HCT116 (cell line): ENCODE data around the gene BPIFB3. TPM values are rescaled to one million over a fixed set of nuclear protein-coding genes. Genes with fewer than 3 reads are reported as not detected.
"Not testable (repeated sequence)": the region's sequence is repeated elsewhere in the genome, so short reads cannot be mapped to it uniquely, and the experiment has no call there.

Experiments used
- ATAC-seq: fragments of 200-7000 bp; cut with Tn5 transposase; 2 replicates; pipeline ENCODE4 v1.9.1; 2020; ENCODE audit warnings: mild to moderate bottlenecking, moderate library complexity
- BruUV-seq: library from RNA; stranded (reverse); fragments of 400-500 nt; replicated peaks from 2 replicates; lab custom pipeline; 2021; lab: Mats Ljungman, UMichigan
- CTCF ChIA-PET: fragments of 300-600 bp; sonication (Branson Sonifier 250); formaldehyde crosslinking; loops from one replicate; lab custom pipeline; 2021; ENCODE audit warnings: antibody characterized with exemption; lab: Charles Lee
- POLR2A ChIA-PET: fragments of 300-600, 350-600 bp; sonication (Branson Sonifier 250); formaldehyde crosslinking; loops from one replicate; lab custom pipeline; 2021; ENCODE audit warnings: antibody characterized with exemption; lab: Charles Lee
- RAD21 ChIA-PET, 2 experiments: fragments of 300-600 bp; sonication (Branson Sonifier 250); formaldehyde crosslinking; loops; one replicate each; lab custom pipeline; 2023; ENCODE audit warnings: low total read pairs in 2 of 2; ENCODE audit not compliant: uncharacterized antibody in 2 of 2, unreplicated experiment in 2 of 2, low non-redundant PET in 1 of 2; lab: Charles Lee
- DNase-seq: peaks from one replicate; pipeline ENCODE4 v3.0.0-alpha.2; 2010; ENCODE audit warnings: low read depth, low spot score
- H2AFZ ChIP-seq: fragments of 200-600 bp; shearing (Covaris generic), sonication (generic); 2 replicates; pipeline ENCODE4 v1.6.1; 2017; ENCODE audit warnings: low read depth, mixed run types, mixed read lengths, antibody characterized with exemption, low read length; ENCODE audit not compliant: poor library complexity, severe bottlenecking
- H3K27ac ChIP-seq: 2 replicates; pipeline ENCODE4 v1.5.1; 2012; ENCODE audit warnings: low read depth, low read length
- H3K27me3 ChIP-seq: fragments of 200-600 bp; sonication (generic); 2 replicates; pipeline ENCODE4 v1.6.1; 2016; ENCODE audit warnings: mixed run types, low read length, mixed read lengths; ENCODE audit not compliant: insufficient read depth
- H3K36me3 ChIP-seq, 2 experiments: fragments of 200-500 bp in 1 of 2; fragments of 200-600 bp in 1 of 2; sonication (Bioruptor generic) in 1 of 2; sonication (generic) in 1 of 2; 2 replicates each; pipeline versions ENCODE4 v1.5.1 to v1.6.1; 2014 to 2016; ENCODE audit warnings: low read length in 2 of 2, inconsistent platforms in 1 of 2, mixed read lengths in 1 of 2, mixed run types in 1 of 2; ENCODE audit not compliant: insufficient read depth in 2 of 2, control insufficient read depth in 1 of 2
- H3K4me1 ChIP-seq, 2 experiments: fragments of 200-600 bp in 1 of 2; sonication (generic) in 1 of 2; 2 replicates each; pipeline versions ENCODE4 v1.5.1 to v1.6.1; 2012 to 2017; ENCODE audit warnings: low read length in 2 of 2, inconsistent platforms in 1 of 2, mild to moderate bottlenecking in 1 of 2, mixed read lengths in 1 of 2, mixed run types in 1 of 2, moderate library complexity in 1 of 2; ENCODE audit not compliant: insufficient read depth in 2 of 2, control insufficient read depth in 1 of 2
- H3K4me2 ChIP-seq: fragments of 200-600 bp; sonication (generic); 2 replicates; pipeline ENCODE4 v1.6.1; 2017; ENCODE audit warnings: mixed run types, low read length, mixed read lengths
- H3K4me3 ChIP-seq, 2 experiments: fragments of 200-600 bp in 1 of 2; sonication (generic) in 1 of 2; replicated peaks in 1 of 2; 2 replicates each; pipeline ENCODE4 v1.5.1; 2011 to 2016; ENCODE audit warnings: low read length in 2 of 2, control low read depth in 1 of 2, low read depth in 1 of 2, mild to moderate bottlenecking in 1 of 2, mixed read lengths in 1 of 2, mixed run types in 1 of 2
- H3K79me2 ChIP-seq: fragments of 200-600 bp; sonication (generic); 2 replicates; pipeline ENCODE4 v1.6.1; 2017; ENCODE audit warnings: mild to moderate bottlenecking, mixed run types, low read length, moderate library complexity, mixed read lengths; ENCODE audit not compliant: insufficient read depth
- H3K9ac ChIP-seq: fragments of 200-600 bp; sonication (generic); 2 replicates; pipeline ENCODE4 v1.6.1; 2016; ENCODE audit warnings: low read length, mixed read lengths
- H3K9me2 ChIP-seq: fragments of 200-600 bp; sonication (generic), shearing (Covaris generic); 2 replicates; pipeline ENCODE4 v1.6.1; 2017; ENCODE audit warnings: mixed run types, mild to moderate bottlenecking, moderate library complexity; ENCODE audit not compliant: insufficient read depth
- H3K9me3 ChIP-seq, 2 experiments: fragments of 200-500 bp in 1 of 2; fragments of 200-600 bp in 1 of 2; sonication (Bioruptor generic) in 1 of 2; sonication (generic) in 1 of 2; 2 replicates each; pipeline ENCODE4 v1.6.1; 2014 to 2017; ENCODE audit warnings: low read length in 2 of 2, mixed read lengths in 2 of 2, inconsistent platforms in 1 of 2, low read depth in 1 of 2, mild to moderate bottlenecking in 1 of 2, mixed run types in 1 of 2, moderate library complexity in 1 of 2; ENCODE audit not compliant: control insufficient read depth in 1 of 2, insufficient read depth in 1 of 2
- H4K20me1 ChIP-seq: fragments of 200-600 bp; sonication (generic), shearing (Covaris generic); 2 replicates; pipeline ENCODE4 v1.6.1; 2017; ENCODE audit warnings: mixed run types, mild to moderate bottlenecking, moderate library complexity; ENCODE audit not compliant: insufficient read depth
- ATF3 ChIP-seq: IDR thresholded peaks from 2 replicates; pipeline ENCODE4 v1.6.1; 2012
- EGR1 ChIP-seq: IDR thresholded peaks from 2 replicates; pipeline ENCODE4 v1.6.1; 2012; ENCODE audit warnings: low read depth
- EZH2phosphoT487 ChIP-seq: fragments of 200-600 bp; IDR thresholded peaks from 2 replicates; pipeline ENCODE4 v1.6.1; 2018; ENCODE audit warnings: antibody characterized with exemption, borderline replicate concordance
- FOSL1 ChIP-seq: IDR thresholded peaks from 2 replicates; pipeline ENCODE4 v1.6.1; 2012; ENCODE audit warnings: low read depth
- MAX ChIP-seq: IDR thresholded peaks from 2 replicates; pipeline ENCODE4 v1.6.1; 2012
- POLR2A ChIP-seq: IDR thresholded peaks from 2 replicates; pipeline ENCODE4 v1.7.0; 2011; ENCODE audit warnings: borderline replicate concordance; ENCODE audit not compliant: insufficient read depth, insufficient read length; ENCODE audit errors: extremely low read depth
- POLR2AphosphoS5 ChIP-seq: IDR thresholded peaks from 2 replicates; pipeline ENCODE4 v1.6.1; 2011; ENCODE audit warnings: mild to moderate bottlenecking, low read depth, low read length, moderate library complexity
- RAD21 ChIP-seq: IDR thresholded peaks from 2 replicates; pipeline ENCODE4 v1.6.1; 2012; ENCODE audit warnings: low read depth, mild to moderate bottlenecking
- SIN3A ChIP-seq: IDR thresholded peaks from 2 replicates; pipeline ENCODE4 v1.6.1; 2012; ENCODE audit warnings: low read depth
- intact Hi-C: fragments of 100-400 bp; cut with micrococcal nuclease; formaldehyde crosslinking; loops from 2 replicates; pipeline ENCODE4 v1.10.0; 2022
- total RNA-seq: library from RNA; stranded (reverse); gene quantifications from one replicate; pipeline ENCODE4 v1.2.1, GENCODE V29; 2021; ENCODE audit not compliant: unreplicated experiment
- TF ChIP-seq, protein P1 (sequence below): IDR thresholded peaks from 2 replicates; pipeline ENCODE4 v1.6.1; 2012; ENCODE audit warnings: low read depth

The BPIFB3 gene
- total RNA-seq, 1 experiment from 2014 or later: not detected

DNA sequence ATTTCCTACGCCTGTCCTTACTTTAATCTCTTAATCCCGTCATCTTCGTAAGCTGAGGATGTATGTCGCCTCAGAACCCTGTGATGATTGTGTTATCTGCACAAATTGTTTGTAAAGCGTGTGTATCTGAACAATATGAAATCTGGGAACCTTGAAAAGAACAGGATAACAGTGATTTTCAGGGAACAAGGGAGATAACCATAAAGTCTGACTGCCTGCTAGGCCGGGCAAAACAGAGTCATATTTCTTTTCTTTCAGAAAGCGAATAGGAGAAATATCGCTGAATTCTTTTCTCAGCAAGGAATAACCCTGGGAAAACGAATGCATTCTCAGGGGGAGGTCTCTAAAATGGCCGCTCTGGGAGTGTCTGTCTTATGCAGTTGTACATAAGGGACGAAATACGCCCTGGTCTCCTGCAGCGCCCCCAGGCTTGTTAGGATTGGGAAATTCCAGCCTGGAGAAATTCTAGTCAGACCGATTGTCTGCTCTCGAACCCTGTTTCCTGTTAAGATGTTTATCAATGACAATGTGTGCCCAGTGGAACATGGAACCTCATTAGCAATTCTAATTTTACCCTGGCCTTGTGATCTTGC, 8.5 kb upstream of the BPIFB3 start:
- POLR2A ChIA-PET, H3K27me3 ChIP-seq, H3K4me1 ChIP-seq, H3K27ac ChIP-seq, H4K20me1 ChIP-seq, BruUV-seq, H3K9me3 ChIP-seq, H3K9me2 ChIP-seq, H3K36me3 ChIP-seq, H3K4me2 ChIP-seq, H3K4me3 ChIP-seq, ATAC-seq, CTCF ChIA-PET, DNase-seq, H3K9ac ChIP-seq, intact Hi-C loops, RAD21 ChIA-PET, H3K79me2 ChIP-seq, H2AFZ ChIP-seq: not testable (repeated sequence)

GRCh38 chr20:33046412-33046811, 7.3 kb upstream of the BPIFB3 start:
- no TSS peak for BruUV-seq
- TF ChIP-seq MAX: no peak
- no peaks in the 10 kb centered on the region for H3K36me3 ChIP-seq

GRCh38 chr20:33051333-33051732, 2.4 kb upstream of the BPIFB3 start:
- Histone ChIP-seq H3K79me2 (no peaks in the 10 kb centered on the region), H2AFZ (no peak overlapping the region), H3K4me3 (no peak overlapping the region), H3K9me2 (no peaks in the 10 kb centered on the region), H3K4me1 (no peaks in the 10 kb centered on the region), H3K9ac (no peak overlapping the region), H3K4me2 (no peak overlapping the region), H3K9me3 (no peaks in the 10 kb centered on the region; a peak in 1 of 4 replicates), H3K27ac (no peak overlapping the region), H3K36me3 (no peaks in the 10 kb centered on the region), H3K27me3 (no peaks in the 10 kb centered on the region), H4K20me1 (no peaks in the 10 kb centered on the region)
- BruUV-seq: no TSS peak
- intact Hi-C loops: no loop called here
- RAD21 ChIA-PET: no interaction called here
- no peak for DNase-seq
- POLR2A ChIA-PET: no interaction called here
- no peak for ATAC-seq
- CTCF ChIA-PET: no interaction called here
- TF ChIP-seq ATF3 (no peak), MAX (no peak), RAD21 (no peak), POLR2AphosphoS5 (no peak), POLR2A (no peak), EZH2phosphoT487 (no peak), SIN3A (no peak), EGR1 (no peak), FOSL1 (no peak)
- TF ChIP-seq, protein P1, sequence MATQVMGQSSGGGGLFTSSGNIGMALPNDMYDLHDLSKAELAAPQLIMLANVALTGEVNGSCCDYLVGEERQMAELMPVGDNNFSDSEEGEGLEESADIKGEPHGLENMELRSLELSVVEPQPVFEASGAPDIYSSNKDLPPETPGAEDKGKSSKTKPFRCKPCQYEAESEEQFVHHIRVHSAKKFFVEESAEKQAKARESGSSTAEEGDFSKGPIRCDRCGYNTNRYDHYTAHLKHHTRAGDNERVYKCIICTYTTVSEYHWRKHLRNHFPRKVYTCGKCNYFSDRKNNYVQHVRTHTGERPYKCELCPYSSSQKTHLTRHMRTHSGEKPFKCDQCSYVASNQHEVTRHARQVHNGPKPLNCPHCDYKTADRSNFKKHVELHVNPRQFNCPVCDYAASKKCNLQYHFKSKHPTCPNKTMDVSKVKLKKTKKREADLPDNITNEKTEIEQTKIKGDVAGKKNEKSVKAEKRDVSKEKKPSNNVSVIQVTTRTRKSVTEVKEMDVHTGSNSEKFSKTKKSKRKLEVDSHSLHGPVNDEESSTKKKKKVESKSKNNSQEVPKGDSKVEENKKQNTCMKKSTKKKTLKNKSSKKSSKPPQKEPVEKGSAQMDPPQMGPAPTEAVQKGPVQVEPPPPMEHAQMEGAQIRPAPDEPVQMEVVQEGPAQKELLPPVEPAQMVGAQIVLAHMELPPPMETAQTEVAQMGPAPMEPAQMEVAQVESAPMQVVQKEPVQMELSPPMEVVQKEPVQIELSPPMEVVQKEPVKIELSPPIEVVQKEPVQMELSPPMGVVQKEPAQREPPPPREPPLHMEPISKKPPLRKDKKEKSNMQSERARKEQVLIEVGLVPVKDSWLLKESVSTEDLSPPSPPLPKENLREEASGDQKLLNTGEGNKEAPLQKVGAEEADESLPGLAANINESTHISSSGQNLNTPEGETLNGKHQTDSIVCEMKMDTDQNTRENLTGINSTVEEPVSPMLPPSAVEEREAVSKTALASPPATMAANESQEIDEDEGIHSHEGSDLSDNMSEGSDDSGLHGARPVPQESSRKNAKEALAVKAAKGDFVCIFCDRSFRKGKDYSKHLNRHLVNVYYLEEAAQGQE: no peak

More at GRCh38 chr20:33046412-33046811, 7.3 kb upstream of the BPIFB3 start:
- Histone ChIP-seq H3K27me3 (no peaks in the 10 kb centered on the region), H4K20me1 (no peaks in the 10 kb centered on the region), H3K9ac (no peak overlapping the region), H3K27ac (no peak overlapping the region), H3K79me2 (no peaks in the 10 kb centered on the region), H3K4me1 (no peaks in the 10 kb centered on the region), H3K9me2 (no peaks in the 10 kb centered on the region), H3K4me2 (no peak overlapping the region), H3K9me3 (peaks cover 0 to 5% of the 10 kb centered on the region in 2 experiments; a peak in 1 of 4 replicates), H3K4me3 (no peak overlapping the region), H2AFZ (no peak overlapping the region)
- intact Hi-C loops: no loop called here
- ATAC-seq (no peak), DNase-seq (no peak)
- POLR2A ChIA-PET: no interaction called here
- CTCF ChIA-PET: no interaction called here
- RAD21 ChIA-PET: no interaction called here
